HG03280 (cell line): ENCODE data around the gene RPL18.
"Not testable (repeated sequence)": the region's sequence is repeated elsewhere in the genome, so short reads cannot be mapped to it uniquely, and the experiment has no call there.

Source experiments
- ATAC-seq: cut with Tn5 transposase; IDR thresholded peaks from one replicate; pipeline ENCODE4 v1.9.1; 2021; ENCODE audit warnings: mild to moderate bottlenecking, moderate library complexity; ENCODE audit not compliant: unreplicated experiment

Gene RPL18

GRCh38 chr19:48644839-48645619 is 26.1 kb upstream of the RPL18 start:
- ATAC-seq, result no peak

DNA sequence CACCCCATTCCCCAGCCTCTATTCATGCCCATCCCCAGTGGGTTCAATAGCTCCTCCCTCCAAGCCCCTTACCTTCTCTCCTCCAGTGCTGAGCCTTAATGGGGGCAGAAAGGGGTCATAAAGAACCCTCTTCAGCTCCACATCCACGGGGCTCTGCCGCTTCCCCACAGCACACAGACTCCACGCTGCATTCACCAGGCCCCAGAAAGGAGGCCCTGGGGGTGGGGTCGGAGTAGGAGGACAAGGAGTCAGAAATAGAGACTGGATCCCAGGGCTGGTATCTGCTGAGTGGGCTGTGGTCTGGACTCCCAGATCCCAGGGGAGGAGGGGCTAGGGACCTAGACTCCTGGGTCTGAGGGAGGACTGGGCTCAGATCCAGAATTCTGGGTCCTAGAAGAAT is 25.4 kb upstream of the RPL18 start:
- no peak for ATAC-seq

- no peak for ATAC-seq
Measured at GRCh38 chr19:48642862-48643261, 23.9 kb upstream of the RPL18 start.

DNA sequence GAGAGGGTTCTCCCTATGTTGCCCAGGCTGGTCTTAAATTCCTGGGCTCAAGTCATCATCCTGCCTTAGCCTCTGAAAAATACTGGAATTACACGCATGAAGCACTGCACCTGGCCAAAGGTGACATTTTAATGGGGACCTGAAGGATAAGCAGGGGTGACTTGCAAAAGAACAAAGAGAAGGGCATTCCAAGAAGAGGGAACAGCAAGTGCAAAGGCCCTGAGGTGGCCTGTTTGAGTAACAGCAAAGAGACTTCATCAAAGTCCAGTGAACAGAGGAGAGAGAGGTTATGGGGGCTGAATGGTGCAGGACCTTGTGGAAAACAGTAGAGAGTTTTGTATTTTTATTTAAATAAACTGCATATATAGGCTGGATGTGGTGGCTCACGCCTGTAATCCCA is 22.9 kb upstream of the RPL18 start:
- no peak for ATAC-seq

GRCh38 chr19:48639483-48640375 is 20.8 kb upstream of the RPL18 start:
- ATAC-seq, result no peak

GRCh38 chr19:48638831-48639381 is 19.9 kb upstream of the RPL18 start:
- ATAC-seq, result no peak

DNA sequence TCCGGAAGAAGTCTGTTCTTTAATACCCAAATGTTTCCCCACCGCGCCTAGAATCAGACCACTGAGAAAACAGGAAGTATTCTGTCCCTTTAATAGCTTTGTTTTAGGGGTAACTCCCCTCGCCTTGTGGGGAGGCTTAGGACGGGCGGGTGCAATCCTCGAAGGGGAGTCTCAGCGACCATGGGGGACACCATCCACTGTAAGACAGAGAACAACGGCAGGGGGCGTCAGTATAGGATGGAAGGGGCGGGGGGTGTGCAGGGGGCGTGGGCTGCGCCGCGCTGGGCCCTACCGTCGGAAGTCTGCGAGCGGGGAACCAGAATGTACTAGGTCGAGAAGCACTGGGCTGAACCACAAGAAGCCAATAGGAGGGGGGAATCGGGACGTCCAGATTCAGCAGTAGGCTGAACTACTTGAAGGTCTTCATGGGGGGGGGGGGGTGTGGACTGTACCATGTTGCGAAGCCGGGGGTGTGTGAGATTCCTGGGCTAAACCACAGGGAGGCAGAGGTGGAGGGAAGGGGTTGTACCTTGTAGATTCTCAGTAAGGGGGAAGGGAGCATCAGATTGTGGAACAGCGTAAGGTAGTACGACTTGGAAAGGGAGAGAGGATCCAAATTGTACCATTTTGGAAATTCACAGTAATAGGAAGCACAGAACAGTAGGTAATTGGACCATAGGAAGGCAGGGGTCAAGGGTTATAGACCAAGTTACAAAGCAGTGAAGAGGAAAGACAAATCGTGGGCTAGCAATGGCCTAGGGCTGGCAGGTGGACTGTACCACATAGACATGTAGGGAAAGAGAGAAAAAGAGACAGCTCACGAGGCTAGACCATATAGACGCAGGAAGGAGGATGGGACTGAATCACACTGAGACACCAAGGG is 19.2 kb upstream of the RPL18 start:
- ATAC-seq, result no peak

GRCh38 chr19:48637449-48637947 is 18.5 kb upstream of the RPL18 start:
- ATAC-seq, result peak; percentile 67

GRCh38 chr19:48636859-48637448 is 18.0 kb upstream of the RPL18 start, which contains the start of gene DBP:
Gene DBP, minus strand, starts transcription at chr19:48637379. Its CDS starts 385 bp downstream, at chr19:48636994.
- peak; percentile 1 for ATAC-seq

GRCh38 chr19:48635966-48636858 is 17.2 kb upstream of the RPL18 start:
- no peak for ATAC-seq

- ATAC-seq, result peak; percentile 23
Measured at GRCh38 chr19:48635263-48635965, 16.4 kb upstream of the RPL18 start.

DNA sequence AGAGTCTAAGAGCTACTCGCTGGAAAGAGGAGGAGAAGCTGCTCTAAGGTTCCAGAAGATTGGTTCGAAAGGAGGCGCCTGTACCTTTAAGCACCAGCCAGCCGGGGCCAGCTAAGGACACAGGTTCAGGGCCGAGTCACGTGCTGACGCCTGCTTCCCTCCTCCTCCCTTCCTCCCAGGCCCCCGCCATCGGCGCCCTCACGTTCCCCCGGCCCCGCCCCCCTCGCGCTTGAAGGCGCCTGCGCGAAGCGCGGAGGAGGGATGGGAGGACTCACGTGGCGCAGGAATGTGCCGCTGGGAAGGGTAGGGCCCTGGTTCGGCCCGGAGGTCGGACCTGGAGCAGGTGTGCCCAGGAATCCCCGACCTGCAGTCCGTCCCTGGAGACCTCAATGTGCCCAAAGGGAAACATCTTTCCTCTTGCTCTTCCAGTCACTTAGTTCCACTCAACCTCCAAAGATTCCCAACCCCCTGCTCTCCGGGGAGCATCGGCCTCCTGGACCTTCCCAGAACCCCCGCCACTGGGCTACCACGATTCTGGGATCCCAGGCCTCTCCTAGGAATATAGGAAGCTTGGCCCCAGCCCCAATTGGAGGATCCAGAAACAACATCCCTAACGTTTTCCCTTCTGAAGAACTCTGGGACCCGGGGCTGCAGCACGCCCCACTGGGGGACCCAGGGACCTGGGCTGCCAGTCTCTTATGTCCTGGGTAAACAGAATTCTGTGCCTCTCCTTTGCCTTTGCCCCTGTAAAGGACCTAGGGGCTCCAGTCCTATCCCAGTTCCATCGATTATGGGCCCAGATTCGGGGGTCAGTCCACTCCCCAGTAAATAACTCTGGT is 15.7 kb upstream of the RPL18 start:
- peak; percentile 34 for ATAC-seq

GRCh38 chr19:48634036-48634342 is 15.0 kb upstream of the RPL18 start:
- no peak for ATAC-seq

DNA sequence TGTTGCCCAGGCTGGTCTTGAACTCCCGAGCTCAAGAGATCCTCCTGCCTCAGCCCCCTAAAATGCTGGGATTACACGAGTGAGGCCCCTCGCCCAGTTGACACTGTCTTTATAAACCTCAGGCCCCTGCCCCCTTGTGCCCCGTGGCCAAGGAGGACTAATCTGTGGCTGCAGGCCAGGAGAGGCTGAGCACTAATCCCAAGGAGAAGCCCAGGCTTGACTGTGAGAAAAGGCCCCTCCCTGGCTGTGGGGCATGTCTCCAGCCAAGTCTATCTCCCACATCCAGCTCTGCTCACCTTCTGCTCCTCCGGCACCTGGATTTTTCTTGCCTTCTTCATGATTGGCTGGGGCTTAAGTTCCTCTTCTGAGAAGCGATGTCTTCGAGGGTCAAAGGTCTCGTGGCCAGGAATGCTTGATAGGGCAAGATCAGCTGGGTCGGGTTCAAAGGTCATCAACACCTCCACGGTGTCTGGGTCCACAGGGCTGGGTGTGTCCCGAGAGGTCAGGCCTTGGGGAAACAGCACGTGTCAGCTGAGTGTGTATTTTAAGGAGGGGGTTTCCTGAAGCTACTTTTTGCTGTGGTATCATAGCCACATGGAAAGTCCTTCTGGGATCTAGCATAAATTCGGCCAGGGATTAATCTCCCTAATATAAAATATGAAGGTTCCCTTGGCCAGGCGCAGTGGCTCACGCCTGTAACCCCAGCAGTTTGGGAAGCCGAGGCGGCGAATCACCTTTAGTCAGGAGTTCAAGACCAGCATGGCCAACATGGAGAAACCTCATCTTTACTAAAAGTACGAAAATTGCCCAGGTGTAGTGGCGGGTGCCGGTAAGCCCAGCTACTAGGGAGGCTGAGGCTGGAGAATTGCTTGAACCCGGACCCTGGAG is 14.4 kb upstream of the RPL18 start:
- no peak for ATAC-seq

DNA sequence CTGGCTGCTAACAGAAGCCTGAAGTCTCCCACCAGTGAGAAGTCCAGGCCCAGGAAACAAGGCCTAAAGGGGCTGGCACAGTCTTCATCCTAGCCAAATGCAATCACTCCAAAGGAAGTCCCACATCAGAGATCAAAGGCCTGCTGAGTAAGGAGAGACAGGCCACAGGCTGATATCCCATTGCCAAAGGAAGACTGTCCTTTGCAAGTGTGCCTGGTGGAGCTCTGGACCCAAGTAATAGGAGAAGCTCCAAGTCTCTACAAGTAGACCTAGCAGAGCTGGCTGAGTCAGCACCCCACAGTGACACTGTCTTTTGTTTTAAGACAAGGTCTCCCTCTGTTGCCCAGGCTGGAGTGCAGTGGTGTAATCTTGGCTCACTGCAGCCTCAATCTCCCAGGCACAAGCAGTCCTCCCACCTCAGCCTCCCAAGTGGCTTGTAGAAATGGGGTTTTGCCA is 13.7 kb upstream of the RPL18 start:
- no peak for ATAC-seq

GRCh38 chr19:48632286-48632685 is 13.3 kb upstream of the RPL18 start:
- not testable (repeated sequence) for ATAC-seq

DNA sequence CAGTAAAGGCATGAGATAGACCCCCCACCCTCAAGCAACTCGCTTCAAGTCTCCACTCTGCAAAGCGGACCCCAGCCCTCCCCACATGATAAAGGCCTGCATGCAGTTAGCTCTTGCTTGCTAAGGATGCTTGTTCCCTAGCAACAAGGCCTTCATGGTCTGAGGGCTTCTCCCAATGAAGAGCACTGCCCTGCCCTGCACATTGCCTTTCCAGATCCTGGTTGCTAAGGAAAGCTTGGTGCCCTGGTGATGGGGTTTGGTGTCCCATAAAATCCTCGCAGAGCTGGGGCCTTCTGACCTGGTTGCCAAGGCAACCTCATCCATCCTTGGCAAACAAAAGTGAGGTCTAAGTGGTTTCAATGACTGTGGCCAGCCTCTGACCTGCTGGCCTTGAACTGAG is 12.2 kb upstream of the RPL18 start:
- no peak for ATAC-seq
